ENCODE results near the gene STX18.

Gene STX18

DNA sequence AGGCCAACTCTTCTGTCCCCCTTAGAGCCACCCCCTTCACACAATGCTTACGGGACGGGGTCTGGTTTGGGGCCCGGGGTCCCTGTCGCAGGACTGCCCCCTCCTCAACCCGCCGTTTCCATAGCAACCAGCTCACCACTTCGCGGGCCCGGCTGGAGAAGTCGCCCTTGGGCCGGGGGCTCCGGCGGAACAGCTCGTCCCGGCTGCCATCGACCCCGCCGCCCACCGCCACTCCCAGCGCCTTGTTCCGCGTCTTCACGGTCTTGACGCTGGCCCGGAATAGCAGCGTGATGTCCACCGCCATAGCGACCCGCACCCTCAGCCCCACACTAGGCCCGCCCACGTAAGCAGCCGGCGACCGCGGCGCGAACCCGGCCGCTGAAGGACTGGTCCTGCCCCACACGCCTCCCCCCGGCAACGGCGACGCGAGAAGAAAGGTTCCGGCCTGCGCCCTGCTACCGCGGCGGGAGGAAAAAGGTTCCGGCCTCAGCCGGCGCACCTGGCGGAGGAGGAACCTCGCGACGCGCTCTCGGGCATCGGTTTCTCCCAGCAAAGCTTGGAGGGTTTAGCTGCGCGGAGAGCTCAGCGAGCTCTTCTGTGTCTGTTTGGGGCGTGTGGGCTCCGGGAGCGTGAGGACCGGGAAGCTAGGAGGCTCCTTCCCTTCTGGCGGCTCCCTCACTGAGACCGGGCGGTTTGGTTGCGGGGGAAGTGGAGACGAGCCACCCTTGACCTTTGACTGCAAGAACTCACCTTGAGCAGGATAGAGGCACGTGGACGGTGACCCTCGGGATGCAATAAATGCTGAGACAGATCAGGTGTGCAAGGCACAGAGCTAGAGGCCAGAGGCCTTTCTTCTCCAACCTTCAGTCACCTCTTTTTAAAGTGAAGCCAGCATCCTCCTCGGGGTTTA lies at the start of gene STX18:
TSS of gene STX18 (minus strand) at position 388 of the 910 bp plus-strand sequence. CDS start at position 304, 84 bp downstream.
- intact Hi-C loops (cut with micrococcal nuclease): loop anchor here (1.0 to 5.0 kb wide), 3 partner anchors 33 to 585 kb away; partner anchors contain the start of genes LYAR and ZBTB49
- Mint-ChIP-seq H3K27me3 (peaks cover 2% of the 10 kb centered on the region), H3K36me3 (ENCODE audit: low read depth) (peaks cover 10% of the 10 kb centered on the region), H3K4me3 (peak within 1 kb of the TSS; percentile 80), H3K9me3 (no peaks in the 10 kb centered on the region), H3K27ac (peak within 1 kb of the TSS; percentile 89), H3K4me1 (ENCODE audit: low read depth) (peaks cover 38% of the 10 kb centered on the region)

DNA sequence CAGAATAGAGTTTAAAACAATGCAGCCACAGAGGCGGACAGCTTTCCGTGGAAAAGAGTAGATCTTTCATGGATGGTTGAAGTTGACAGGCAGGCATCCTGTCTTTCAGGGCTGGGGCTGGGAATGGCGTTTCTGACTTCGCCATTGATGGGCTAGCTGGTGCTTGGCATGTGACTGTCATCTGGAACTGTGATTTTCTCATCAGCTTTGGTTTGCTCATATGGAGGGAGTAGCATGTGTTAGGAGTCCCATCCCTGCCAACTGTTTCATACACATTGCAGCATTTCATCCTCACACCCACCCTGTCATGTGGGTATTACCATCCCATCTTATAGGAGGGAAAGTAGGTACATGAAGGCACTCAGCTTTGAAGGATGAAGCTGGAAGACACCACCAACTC lies 49.2 kb upstream of the STX18 start:
- intact Hi-C loops (cut with micrococcal nuclease): no loop called here
- no peak overlapping the region for H3K4me3 Mint-ChIP-seq
- no peaks in the 10 kb centered on the region for H3K36me3 Mint-ChIP-seq (ENCODE audit: low read depth)
- peaks cover 15% of the 10 kb centered on the region for H3K9me3 Mint-ChIP-seq
- no peaks in the 10 kb centered on the region for H3K27me3 Mint-ChIP-seq
- no peak overlapping the region for H3K27ac Mint-ChIP-seq
- H3K4me1 Mint-ChIP-seq (ENCODE audit: low read depth): no peaks in the 10 kb centered on the region

- intact Hi-C loops (cut with micrococcal nuclease): no loop called here
- H3K27ac Mint-ChIP-seq: no peak overlapping the region
- no peaks in the 10 kb centered on the region for H3K4me1 Mint-ChIP-seq (ENCODE audit: low read depth)
- H3K36me3 Mint-ChIP-seq (ENCODE audit: low read depth): no peaks in the 10 kb centered on the region
- H3K4me3 Mint-ChIP-seq: no peak overlapping the region
- H3K27me3 Mint-ChIP-seq: no peaks in the 10 kb centered on the region
- peaks cover 10% of the 10 kb centered on the region for H3K9me3 Mint-ChIP-seq
Measured at GRCh38 chr4:4590546-4590945, 48.7 kb upstream of the STX18 start.

GRCh38 chr4:4585012-4585670 lies 43.3 kb upstream of the STX18 start:
- Mint-ChIP-seq H3K27ac (no peak overlapping the region), H3K27me3 (no peaks in the 10 kb centered on the region), H3K36me3 (ENCODE audit: low read depth) (no peaks in the 10 kb centered on the region), H3K4me1 (ENCODE audit: low read depth) (no peaks in the 10 kb centered on the region), H3K9me3 (no peaks in the 10 kb centered on the region), H3K4me3 (no peak overlapping the region)
- intact Hi-C loops (cut with micrococcal nuclease): no loop called here

DNA sequence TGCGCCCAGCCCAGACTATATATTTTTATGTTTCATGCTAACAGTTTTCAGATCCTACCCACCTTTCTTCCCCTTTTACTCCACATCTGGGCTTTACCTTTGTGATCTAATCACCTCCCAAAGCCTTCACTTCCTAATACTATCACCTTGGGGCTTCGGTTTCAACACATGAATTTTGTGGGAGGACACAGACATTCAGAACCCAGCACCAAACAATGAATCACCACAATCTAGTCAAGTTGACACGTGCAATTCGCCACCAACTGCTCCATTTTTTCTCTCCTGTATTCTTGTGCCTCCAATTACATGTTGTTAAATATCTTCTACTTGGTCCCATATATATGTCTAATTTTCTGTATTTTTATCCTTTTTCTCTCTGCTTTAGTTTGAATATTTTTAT lies 41.8 kb upstream of the STX18 start:
- Mint-ChIP-seq H3K27ac (no peak overlapping the region), H3K36me3 (ENCODE audit: low read depth) (no peaks in the 10 kb centered on the region), H3K27me3 (no peaks in the 10 kb centered on the region), H3K4me1 (ENCODE audit: low read depth) (no peaks in the 10 kb centered on the region), H3K4me3 (no peak overlapping the region), H3K9me3 (no peaks in the 10 kb centered on the region)
- intact Hi-C loops (cut with micrococcal nuclease): no loop called here

DNA sequence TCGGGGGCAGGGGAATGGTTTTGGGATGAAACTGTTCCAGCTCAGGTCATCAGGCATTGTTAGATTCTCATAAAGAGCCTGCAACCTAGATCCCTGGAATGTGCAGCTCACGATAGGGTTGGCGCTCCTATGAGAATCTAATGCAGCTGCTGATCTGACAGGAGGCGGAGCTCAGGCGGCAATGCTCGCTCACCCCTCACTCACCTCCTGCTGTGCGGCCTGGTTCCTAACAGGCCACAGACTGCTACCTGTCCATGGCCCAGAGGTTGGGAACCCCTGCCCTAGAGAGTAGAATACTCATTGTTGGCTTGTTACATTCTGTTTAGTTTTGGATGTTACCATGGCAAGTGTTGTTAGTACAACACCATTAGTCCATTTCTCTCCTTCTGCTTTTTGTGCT lies 40.8 kb upstream of the STX18 start:
- Mint-ChIP-seq H3K9me3 (no peaks in the 10 kb centered on the region), H3K4me1 (ENCODE audit: low read depth) (no peaks in the 10 kb centered on the region), H3K27ac (no peak overlapping the region), H3K36me3 (ENCODE audit: low read depth) (no peaks in the 10 kb centered on the region), H3K27me3 (no peaks in the 10 kb centered on the region), H3K4me3 (no peak overlapping the region)
- intact Hi-C loops (cut with micrococcal nuclease): no loop called here

DNA sequence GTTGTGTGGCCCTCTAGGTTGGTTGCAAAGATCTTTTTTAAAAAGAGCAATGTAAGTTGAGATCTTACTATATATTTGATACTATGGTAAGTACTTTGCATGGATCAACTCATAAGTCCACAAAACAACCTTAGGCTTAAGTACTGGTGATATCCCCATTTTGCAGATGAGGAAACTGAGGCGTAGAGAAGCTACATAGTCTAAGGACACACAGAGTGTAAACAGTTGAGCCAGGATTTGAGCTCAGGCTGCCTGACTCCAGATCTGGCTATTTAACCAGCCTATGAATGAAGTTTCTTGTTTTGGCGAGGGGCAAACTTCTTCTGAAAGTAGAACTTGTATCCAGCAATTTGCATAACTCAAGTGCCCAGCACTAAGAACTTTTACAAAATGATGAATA lies 38.6 kb upstream of the STX18 start:
- Mint-ChIP-seq H3K9me3 (no peaks in the 10 kb centered on the region), H3K27ac (no peak overlapping the region), H3K4me3 (no peak overlapping the region), H3K27me3 (peaks cover 13% of the 10 kb centered on the region), H3K36me3 (ENCODE audit: low read depth) (no peaks in the 10 kb centered on the region), H3K4me1 (ENCODE audit: low read depth) (peaks cover 7% of the 10 kb centered on the region)
- intact Hi-C loops (cut with micrococcal nuclease): no loop called here

DNA sequence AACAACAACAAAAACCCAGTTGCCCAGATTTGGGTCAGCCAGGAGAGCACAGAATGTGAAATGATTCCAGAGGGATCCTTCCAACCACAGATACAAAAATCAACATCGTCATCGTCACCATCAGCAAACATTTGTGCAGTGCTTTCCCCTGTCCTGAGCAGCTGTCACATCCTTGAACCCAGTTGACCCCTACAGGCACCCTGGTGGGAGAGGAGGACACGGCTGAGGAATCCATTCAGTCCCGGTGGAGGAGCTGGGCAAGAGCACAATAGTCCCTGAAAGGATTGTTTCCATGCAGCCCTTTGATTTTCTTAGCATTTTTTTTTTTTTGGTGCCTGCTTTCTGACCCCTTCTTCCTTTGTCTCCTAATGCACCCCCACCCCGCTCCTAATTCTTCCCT lies 37.1 kb upstream of the STX18 start:
- peaks cover 19% of the 10 kb centered on the region for H3K4me1 Mint-ChIP-seq (ENCODE audit: low read depth)
- no peak overlapping the region for H3K4me3 Mint-ChIP-seq
- no peaks in the 10 kb centered on the region for H3K9me3 Mint-ChIP-seq
- H3K27ac Mint-ChIP-seq: no peak overlapping the region
- H3K27me3 Mint-ChIP-seq: peaks cover 25% of the 10 kb centered on the region
- H3K36me3 Mint-ChIP-seq (ENCODE audit: low read depth): no peaks in the 10 kb centered on the region
- intact Hi-C loops (cut with micrococcal nuclease): loop anchor here (5.0 kb wide), 1 partner anchor 87 kb away; no protein-coding TSS in a partner anchor

DNA sequence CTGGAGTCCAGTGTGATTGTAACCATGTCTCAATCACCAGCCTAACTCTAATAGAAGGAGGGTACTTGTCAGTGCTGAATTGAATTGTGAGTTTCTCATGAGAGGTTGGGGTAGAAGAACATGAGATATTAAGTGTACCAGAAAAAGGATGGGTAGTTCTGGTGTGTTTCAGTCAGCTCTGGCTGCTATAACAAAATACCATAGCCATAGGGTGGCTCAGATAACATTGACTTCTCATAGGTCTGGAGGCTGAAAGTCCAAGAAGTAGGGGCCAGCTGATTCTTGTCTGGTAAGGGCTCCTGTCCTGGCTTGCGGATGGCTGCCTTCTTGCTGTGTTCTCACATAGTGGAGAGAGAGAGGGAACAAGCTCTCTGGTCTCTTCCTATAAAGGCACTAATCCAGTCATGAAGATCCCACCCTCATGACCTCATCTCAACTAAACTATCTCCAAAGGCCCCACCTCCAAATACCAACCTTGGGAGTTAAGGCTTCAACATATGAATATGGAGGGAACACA lies 35.6 kb upstream of the STX18 start:
- Mint-ChIP-seq H3K27me3 (peaks cover 29% of the 10 kb centered on the region), H3K4me3 (no peak overlapping the region), H3K27ac (no peak overlapping the region), H3K36me3 (ENCODE audit: low read depth) (no peaks in the 10 kb centered on the region), H3K4me1 (ENCODE audit: low read depth) (peaks cover 25% of the 10 kb centered on the region), H3K9me3 (no peaks in the 10 kb centered on the region)
- intact Hi-C loops (cut with micrococcal nuclease): loop anchor here (5.0 kb wide), 1 partner anchor 85 kb away; no protein-coding TSS in a partner anchor

- Mint-ChIP-seq H3K27ac (peak overlapping the region; percentile 78), H3K4me1 (ENCODE audit: low read depth) (peaks cover 25% of the 10 kb centered on the region), H3K27me3 (peaks cover 31% of the 10 kb centered on the region), H3K9me3 (peaks cover under 1% of the 10 kb centered on the region), H3K4me3 (peak overlapping the region; percentile 84), H3K36me3 (ENCODE audit: low read depth) (no peaks in the 10 kb centered on the region)
- intact Hi-C loops (cut with micrococcal nuclease): loop anchor here (1.0 to 5.0 kb wide), 2 partner anchors 33 to 83 kb away; partner anchors contain the start of gene STX18
Measured at GRCh38 chr4:4575284-4576211, 33.7 kb upstream of the STX18 start.

DNA sequence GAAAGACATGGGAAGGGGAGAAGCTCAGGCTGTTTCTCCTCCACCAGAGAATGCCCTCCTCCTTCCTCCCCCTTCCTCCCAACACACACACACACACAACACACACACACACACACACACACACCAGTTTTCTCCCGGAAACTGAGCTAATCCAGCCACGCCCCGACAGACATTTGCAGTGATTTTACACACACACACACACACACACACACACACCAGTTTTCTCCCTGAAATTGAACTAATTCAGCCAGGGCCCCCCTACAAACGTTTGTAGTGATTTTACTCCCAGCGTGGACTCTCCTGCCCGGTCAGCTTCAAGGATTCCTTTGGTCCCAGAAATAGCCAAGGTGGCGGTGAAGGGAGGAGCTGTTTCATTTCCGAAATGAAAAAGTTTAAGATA lies 32.9 kb upstream of the STX18 start:
- peak overlapping the region; percentile 78 for H3K27ac Mint-ChIP-seq
- no peaks in the 10 kb centered on the region for H3K36me3 Mint-ChIP-seq (ENCODE audit: low read depth)
- intact Hi-C loops (cut with micrococcal nuclease): loop anchor here (1.0 to 5.0 kb wide), 2 partner anchors 32 to 82 kb away; partner anchors contain the start of gene STX18
- peaks cover 33% of the 10 kb centered on the region for H3K27me3 Mint-ChIP-seq
- H3K4me1 Mint-ChIP-seq (ENCODE audit: low read depth): peaks cover 25% of the 10 kb centered on the region
- H3K4me3 Mint-ChIP-seq: peak overlapping the region; percentile 84
- peaks cover 8% of the 10 kb centered on the region for H3K9me3 Mint-ChIP-seq

DNA sequence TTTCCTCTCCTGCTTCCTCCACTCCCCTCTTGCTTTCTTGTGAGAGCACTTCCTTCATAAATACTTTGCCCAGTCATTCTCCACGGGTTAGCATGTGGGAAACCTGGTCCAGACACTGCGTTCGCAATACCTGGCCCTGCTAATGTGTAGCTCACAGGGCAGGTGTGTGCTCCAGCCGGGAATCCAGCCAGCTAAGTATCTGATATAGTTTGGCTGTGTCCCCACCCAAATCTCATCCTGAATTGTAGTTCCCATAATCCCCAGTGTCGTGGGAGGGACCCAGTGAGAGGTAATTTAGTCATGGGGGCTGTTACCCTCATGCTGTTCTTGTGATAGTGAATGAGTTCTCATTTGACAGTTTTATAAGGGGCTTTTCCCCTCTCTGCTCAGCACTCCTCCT lies 32.2 kb upstream of the STX18 start:
- H3K27me3 Mint-ChIP-seq: peaks cover 33% of the 10 kb centered on the region
- no peak overlapping the region for H3K4me3 Mint-ChIP-seq
- peaks cover 11% of the 10 kb centered on the region for H3K9me3 Mint-ChIP-seq
- intact Hi-C loops (cut with micrococcal nuclease): no loop called here
- H3K4me1 Mint-ChIP-seq (ENCODE audit: low read depth): peaks cover 25% of the 10 kb centered on the region
- H3K36me3 Mint-ChIP-seq (ENCODE audit: low read depth): no peaks in the 10 kb centered on the region
- no peak overlapping the region for H3K27ac Mint-ChIP-seq

- H3K4me1 Mint-ChIP-seq (ENCODE audit: low read depth): peaks cover 25% of the 10 kb centered on the region
- no peak overlapping the region for H3K4me3 Mint-ChIP-seq
- no peaks in the 10 kb centered on the region for H3K36me3 Mint-ChIP-seq (ENCODE audit: low read depth)
Measured at GRCh38 chr4:4572821-4573220, 31.0 kb upstream of the STX18 start.

More at GRCh38 chr4:4572821-4573220, 31.0 kb upstream of the STX18 start:
- intact Hi-C loops (cut with micrococcal nuclease): no loop called here
- H3K9me3 Mint-ChIP-seq: peaks cover 11% of the 10 kb centered on the region
- H3K27ac Mint-ChIP-seq: no peak overlapping the region
- H3K27me3 Mint-ChIP-seq: peaks cover 33% of the 10 kb centered on the region

All from dendritic cell treated with granulocyte-macrophage colony-stimulating factor and Interleukin-4, amounts not matched to agents 40 ng/mL and 50 ng/mL, for 4 days (primary cell).